Subcutaneous adipose tissue (tissue), 4 donors: ENCODE data around the gene RNF150. TPM values are rescaled to one million over a fixed set of nuclear protein-coding genes. Genes with fewer than 3 reads are reported as not detected.

ENCODE experiments used
- total RNA-seq, 4 donors: library from RNA; depleted of rRNA; stranded (reverse); fragments of >200 nt; gene quantifications; one replicate each; pipeline ENCODE4 v1.1.0, GENCODE V29; 2016
- TF ChIP-seq, protein P1 (sequence below): fragments of 450-650 bp; IDR thresholded peaks from one replicate; pipeline ENCODE4 v1.5.1; 2016; ENCODE audit warnings: low read depth, mild to moderate bottlenecking, control low read depth, antibody characterized with exemption, moderate library complexity

The RNF150 gene
- total RNA-seq, 4 donors from 2014 or later = 8.6 to 44.8 (median 22.6) TPM

DNA sequence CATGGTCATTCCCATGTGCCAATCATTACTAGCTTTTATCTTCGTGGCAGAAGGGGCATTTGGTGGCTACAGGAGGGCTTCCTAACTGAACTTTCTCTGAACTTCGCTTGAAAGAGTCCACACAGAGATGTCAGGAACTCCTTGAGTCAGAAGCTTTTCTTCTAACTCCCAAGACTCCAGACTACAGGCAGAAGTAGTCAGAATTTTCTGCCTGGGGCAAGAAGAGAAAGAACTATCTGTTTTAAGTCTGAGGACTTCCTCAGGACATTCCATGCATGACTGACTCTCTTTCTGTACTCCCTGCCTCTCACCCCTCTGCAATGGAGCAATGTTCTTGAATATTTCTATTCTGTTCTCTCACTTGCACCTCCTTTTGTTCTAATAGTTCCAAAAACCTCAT lies 206.6 kb downstream of the RNF150 start:
- TF ChIP-seq, protein P1, sequence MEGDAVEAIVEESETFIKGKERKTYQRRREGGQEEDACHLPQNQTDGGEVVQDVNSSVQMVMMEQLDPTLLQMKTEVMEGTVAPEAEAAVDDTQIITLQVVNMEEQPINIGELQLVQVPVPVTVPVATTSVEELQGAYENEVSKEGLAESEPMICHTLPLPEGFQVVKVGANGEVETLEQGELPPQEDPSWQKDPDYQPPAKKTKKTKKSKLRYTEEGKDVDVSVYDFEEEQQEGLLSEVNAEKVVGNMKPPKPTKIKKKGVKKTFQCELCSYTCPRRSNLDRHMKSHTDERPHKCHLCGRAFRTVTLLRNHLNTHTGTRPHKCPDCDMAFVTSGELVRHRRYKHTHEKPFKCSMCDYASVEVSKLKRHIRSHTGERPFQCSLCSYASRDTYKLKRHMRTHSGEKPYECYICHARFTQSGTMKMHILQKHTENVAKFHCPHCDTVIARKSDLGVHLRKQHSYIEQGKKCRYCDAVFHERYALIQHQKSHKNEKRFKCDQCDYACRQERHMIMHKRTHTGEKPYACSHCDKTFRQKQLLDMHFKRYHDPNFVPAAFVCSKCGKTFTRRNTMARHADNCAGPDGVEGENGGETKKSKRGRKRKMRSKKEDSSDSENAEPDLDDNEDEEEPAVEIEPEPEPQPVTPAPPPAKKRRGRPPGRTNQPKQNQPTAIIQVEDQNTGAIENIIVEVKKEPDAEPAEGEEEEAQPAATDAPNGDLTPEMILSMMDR = no peak

DNA sequence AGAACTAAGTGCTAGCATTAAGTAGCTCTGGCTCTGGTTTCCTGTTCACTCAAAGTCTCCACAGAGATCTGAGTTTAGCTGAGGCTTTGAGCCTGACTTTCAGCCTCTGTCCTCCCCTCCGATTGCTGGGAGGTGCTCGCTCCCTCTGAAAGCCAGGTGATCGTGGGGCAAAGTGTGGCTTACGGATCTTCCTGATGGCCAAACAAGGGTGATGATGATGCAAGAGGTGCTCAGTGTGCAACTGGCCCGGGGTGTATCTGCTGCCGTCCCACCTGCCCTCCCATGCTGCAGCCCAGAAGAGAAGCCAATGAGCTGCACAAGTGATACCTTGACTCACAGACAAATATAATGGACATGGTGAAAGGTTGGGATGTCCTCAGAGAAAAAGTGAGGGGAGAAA lies 207.9 kb downstream of the RNF150 start:
- TF ChIP-seq, protein P1 = no peak

GRCh38 chr4:140924761-140925392 lies 208.4 kb downstream of the RNF150 start:
- TF ChIP-seq, protein P1 = no peak

DNA sequence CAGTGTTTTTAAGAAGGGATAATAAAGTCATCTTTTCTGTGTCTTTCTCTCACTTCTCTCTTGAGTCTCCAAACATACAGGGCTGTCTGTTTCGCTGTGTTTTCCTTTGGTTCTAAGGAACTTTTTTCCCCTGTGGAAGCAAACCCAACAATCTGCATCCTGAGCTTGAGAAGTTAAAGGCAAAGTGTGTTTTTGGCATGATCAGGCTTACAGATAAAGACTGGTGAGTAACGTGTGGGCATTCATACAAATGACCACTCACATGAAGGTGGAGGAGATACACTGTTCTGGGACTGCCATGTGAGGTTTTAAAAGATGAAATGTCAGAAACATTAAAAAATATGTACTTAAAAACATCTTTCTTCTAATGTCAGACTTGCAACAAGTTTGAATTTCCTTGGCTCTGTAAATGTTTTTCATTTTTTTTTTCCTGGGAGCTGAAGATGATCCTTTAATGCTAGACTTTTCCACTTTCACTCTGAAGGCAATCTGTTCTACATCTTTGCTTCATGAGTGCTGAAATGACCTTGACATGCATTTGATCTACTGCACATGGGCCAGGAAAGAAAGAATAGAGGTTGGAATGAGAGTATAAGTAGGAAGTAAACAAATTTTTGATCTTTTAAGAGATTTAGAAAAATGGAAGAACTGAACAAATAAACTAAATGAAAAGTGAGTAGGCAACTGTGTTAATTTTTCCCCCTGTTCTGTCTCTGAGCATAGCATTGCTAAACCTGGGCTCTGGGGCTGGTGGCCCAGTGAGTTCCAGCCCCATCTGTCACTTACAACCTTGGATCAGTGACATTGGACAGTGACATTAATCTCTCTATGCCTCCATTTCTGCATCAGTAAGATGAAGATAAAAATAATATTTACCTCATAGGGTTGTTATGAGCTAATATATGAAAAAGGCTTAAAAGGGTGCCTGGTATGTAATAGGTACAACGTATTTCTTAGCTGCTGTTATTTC lies 226.0 kb downstream of the RNF150 start:
- TF ChIP-seq, protein P1 = no peak

- TF ChIP-seq, protein P1 = no peak
Observed at GRCh38 chr4:140904904-140905303, 228.4 kb downstream of the RNF150 start.

- TF ChIP-seq, protein P1 = no peak
Observed at GRCh38 chr4:140903522-140904475, 229.5 kb downstream of the RNF150 start.
